ENCODE measurements around the gene MAD2L1. TPM values are rescaled to one million over a fixed set of nuclear protein-coding genes. Genes with fewer than 3 reads are reported as not detected.

The MAD2L1 gene
- total and polyA plus RNA-seq, 2 of the 4 experiments (the other 2 are of a cell fraction): 13.6 to 15.2 TPM

GRCh38 chr4:120057416-120057815, 9.2 kb downstream of the MAD2L1 start:
- Histone ChIP-seq H3K14ac (replicated peaks; ENCODE audit: low read depth, low read length) (no peak overlapping the region), H4K5ac (ENCODE audit: low read depth, low read length) (no peak overlapping the region), H3K79me1 (ENCODE audit: low read depth in 1 of 2, low read length in 2 of 2) (peaks cover 19 to 32% of the 10 kb centered on the region in 2 experiments), H3K4me2 (ENCODE audit: low read depth, low read length) (no peak overlapping the region), H2BK15ac (ENCODE audit: low read depth, low read length) (no peak overlapping the region; the same call in 2 of the 3 replicates), H3K56ac (ENCODE audit: extremely low read depth, insufficient read depth, low read length) (no peak overlapping the region), H2BK120ac (ENCODE audit: low read depth, low read length) (no peak overlapping the region), H2AK5ac (ENCODE audit: low read depth, low read length) (no peak overlapping the region), H4K8ac (ENCODE audit: low read depth in 2 of 2, low read length in 2 of 2) (peak overlapping the region in 1 of 2 experiments; percentile 40; a peak in 1 of 4 replicates), H2BK5ac (ENCODE audit: low read depth, low read length, poor library complexity, severe bottlenecking) (no peak overlapping the region), H3K4ac (ENCODE audit: low read depth, low read length) (no peak overlapping the region), H3K4me3 (ENCODE audit: insufficient read depth, low read depth, low read length) (no peak overlapping the region), H3K4me1 (ENCODE audit: control insufficient read depth, insufficient read depth, low read length) (peaks cover 7% of the 10 kb centered on the region), H3K9ac (ENCODE audit: low read depth, low read length) (no peak overlapping the region), H3K9me3 (ENCODE audit: control insufficient read depth, insufficient read depth, low read length) (no peaks in the 10 kb centered on the region), H3K23ac (ENCODE audit: low read depth, low read length) (0 out of 2 replicates have a peak overlapping the region, but pooled peaks have one; percentile 5), H3K36me3 (ENCODE audit: control insufficient read depth, insufficient read depth, low read length) (no peaks in the 10 kb centered on the region), H2AFZ (replicated peaks; ENCODE audit: low read length, poor library complexity) (no peak overlapping the region), H2BK20ac (ENCODE audit: low read depth, low read length) (peak overlapping the region; percentile 8; the same call in 1 of the 2 replicates), H3K18ac (ENCODE audit: low read depth, low read length) (no peak overlapping the region), H2AK9ac (replicated peaks; ENCODE audit: low read depth, low read length, poor library complexity) (no peak overlapping the region), H3K27me3 (ENCODE audit: control insufficient read depth, insufficient read depth, low read length) (no peaks in the 10 kb centered on the region), H3K9me1 (ENCODE audit: insufficient read depth, low read length) (peaks cover 4% of the 10 kb centered on the region; the same call in 1 of the 2 replicates), H4K20me1 (ENCODE audit: insufficient read depth, low read length) (no peaks in the 10 kb centered on the region), H4K91ac (ENCODE audit: insufficient read depth, low read depth, low read length) (peak overlapping the region; percentile 36; the same call in 1 of the 2 replicates), H3K27ac (ENCODE audit: insufficient read depth, low read length) (no peak overlapping the region)
- CTCF ChIA-PET: interaction anchor here (2.1 kb wide), 1 partner anchor 579 kb away, joined by 6 read pairs; no protein-coding TSS in a partner anchor
- dilution Hi-C loops (cut with HindIII; ENCODE audit: low sequenced_read_pairs, unreplicated experiment): no loop called here
- no peak for DNase-seq
- in situ Hi-C loops (cut with MboI; ENCODE audit: low sequenced_read_pairs): loop anchor here (5.0 to 10.0 kb wide), 3 partner anchors 503 to 1075 kb away; a partner anchor contains a TSS
- TF ChIP-seq CEBPB (IDR thresholded peaks at IDR 0.05; ENCODE audit: low read depth, low read length) (no peak), CHD1 (IDR thresholded peaks at IDR 0.05; ENCODE audit: low read depth, low read length) (no peak), USF2 (IDR thresholded peaks at IDR 0.05; ENCODE audit: low read depth, low read length) (no peak), NFE2L2 (IDR thresholded peaks at IDR 0.05; ENCODE audit: low read depth, low read length) (no peak), POLR2A (IDR thresholded peaks at IDR 0.05; ENCODE audit: low read depth, low read length) (no peak), RAD21 (IDR thresholded peaks at IDR 0.05; ENCODE audit: low read length) (no peak), RFX5 (IDR thresholded peaks at IDR 0.05; ENCODE audit: low read depth, low read length) (no peak), RCOR1 (IDR thresholded peaks at IDR 0.05; ENCODE audit: insufficient replicate concordance, low read length) (no peak), BHLHE40 (IDR thresholded peaks at IDR 0.05; ENCODE audit: low read depth, low read length) (no peak), SMC3 (IDR thresholded peaks at IDR 0.05; ENCODE audit: low read depth, low read length) (no peak), MAZ (IDR thresholded peaks at IDR 0.05; ENCODE audit: borderline replicate concordance, low read depth, low read length) (no peak), FOS (IDR thresholded peaks at IDR 0.05; ENCODE audit: low read depth, low read length) (no peak)
- TF ChIP-seq, protein P1, sequence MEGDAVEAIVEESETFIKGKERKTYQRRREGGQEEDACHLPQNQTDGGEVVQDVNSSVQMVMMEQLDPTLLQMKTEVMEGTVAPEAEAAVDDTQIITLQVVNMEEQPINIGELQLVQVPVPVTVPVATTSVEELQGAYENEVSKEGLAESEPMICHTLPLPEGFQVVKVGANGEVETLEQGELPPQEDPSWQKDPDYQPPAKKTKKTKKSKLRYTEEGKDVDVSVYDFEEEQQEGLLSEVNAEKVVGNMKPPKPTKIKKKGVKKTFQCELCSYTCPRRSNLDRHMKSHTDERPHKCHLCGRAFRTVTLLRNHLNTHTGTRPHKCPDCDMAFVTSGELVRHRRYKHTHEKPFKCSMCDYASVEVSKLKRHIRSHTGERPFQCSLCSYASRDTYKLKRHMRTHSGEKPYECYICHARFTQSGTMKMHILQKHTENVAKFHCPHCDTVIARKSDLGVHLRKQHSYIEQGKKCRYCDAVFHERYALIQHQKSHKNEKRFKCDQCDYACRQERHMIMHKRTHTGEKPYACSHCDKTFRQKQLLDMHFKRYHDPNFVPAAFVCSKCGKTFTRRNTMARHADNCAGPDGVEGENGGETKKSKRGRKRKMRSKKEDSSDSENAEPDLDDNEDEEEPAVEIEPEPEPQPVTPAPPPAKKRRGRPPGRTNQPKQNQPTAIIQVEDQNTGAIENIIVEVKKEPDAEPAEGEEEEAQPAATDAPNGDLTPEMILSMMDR (conservative IDR thresholded peaks at IDR 0.05; ENCODE audit: low read depth, low read length): no peak
- TF ChIP-seq, protein P2, sequence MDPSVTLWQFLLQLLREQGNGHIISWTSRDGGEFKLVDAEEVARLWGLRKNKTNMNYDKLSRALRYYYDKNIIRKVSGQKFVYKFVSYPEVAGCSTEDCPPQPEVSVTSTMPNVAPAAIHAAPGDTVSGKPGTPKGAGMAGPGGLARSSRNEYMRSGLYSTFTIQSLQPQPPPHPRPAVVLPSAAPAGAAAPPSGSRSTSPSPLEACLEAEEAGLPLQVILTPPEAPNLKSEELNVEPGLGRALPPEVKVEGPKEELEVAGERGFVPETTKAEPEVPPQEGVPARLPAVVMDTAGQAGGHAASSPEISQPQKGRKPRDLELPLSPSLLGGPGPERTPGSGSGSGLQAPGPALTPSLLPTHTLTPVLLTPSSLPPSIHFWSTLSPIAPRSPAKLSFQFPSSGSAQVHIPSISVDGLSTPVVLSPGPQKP (IDR thresholded peaks at IDR 0.05; ENCODE audit: borderline replicate concordance, low read depth, low read length): no peak
- POLR2A ChIA-PET (ENCODE audit: unreplicated experiment): no interaction called here
- intact Hi-C loops (cut with micrococcal nuclease): loop anchor here (2.0 to 10.0 kb wide), 3 partner anchors 503 to 1015 kb away; no protein-coding TSS in a partner anchor
- no peak for ATAC-seq (ENCODE audit: low read depth)
- no TSS peak for BruUV-seq (replicated peaks)

Data from IMR-90 (cell line).